Astrocyte (in vitro differentiated cells and primary cell): ENCODE measurements around the gene ZKSCAN1. TPM values are rescaled to one million over a fixed set of nuclear protein-coding genes. Genes with fewer than 3 reads are reported as not detected.
A peak's percentile ranks its signal among the peaks of the same experiment; 100 is the strongest.

Experiments used
- DNase-seq: peaks from one replicate; pipeline ENCODE4 v3.0.0-alpha.2; 2010; ENCODE audit warnings: low read depth
- FAIRE-seq: peaks from 2 replicates; lab custom pipeline; 2011; peaks lifted over from hg19 to GRCh38; lab: Jason Lieb, UNC
- H2AFZ ChIP-seq: 2 replicates; pipeline ENCODE4 v1.6.0; 2012; ENCODE audit warnings: low read depth, low read length, inconsistent platforms
- H3K27ac ChIP-seq: 2 replicates; pipeline ENCODE4 v1.5.1; 2011; ENCODE audit warnings: low read depth, low read length, inconsistent platforms
- H3K27me3 ChIP-seq: 2 replicates; pipeline ENCODE4 v1.6.0; 2011; ENCODE audit warnings: low read length, inconsistent platforms; ENCODE audit not compliant: insufficient read depth
- H3K36me3 ChIP-seq: 2 replicates; pipeline ENCODE4 v1.5.1; 2011; ENCODE audit warnings: low read length, inconsistent platforms; ENCODE audit not compliant: insufficient read depth
- H3K4me1 ChIP-seq: 2 replicates; pipeline ENCODE4 v1.5.1; 2011; ENCODE audit warnings: low read length, inconsistent platforms; ENCODE audit not compliant: insufficient read depth
- H3K4me2 ChIP-seq: 2 replicates; pipeline ENCODE4 v1.6.0; 2012; ENCODE audit warnings: low read length, inconsistent platforms
- H3K4me3 ChIP-seq: 2 replicates; pipeline ENCODE4 v1.5.1; 2011; ENCODE audit warnings: low read depth, mild to moderate bottlenecking, low read length, inconsistent platforms; ENCODE audit not compliant: insufficient read depth
- H3K79me2 ChIP-seq: 2 replicates; pipeline ENCODE4 v1.6.0; 2012; ENCODE audit warnings: mild to moderate bottlenecking, low read length, inconsistent platforms; ENCODE audit not compliant: insufficient read depth
- H3K9ac ChIP-seq: 2 replicates; pipeline ENCODE4 v1.6.0; 2012; ENCODE audit warnings: mild to moderate bottlenecking, low read length, inconsistent platforms
- H3K9me3 ChIP-seq: 2 replicates; pipeline ENCODE4 v1.5.1; 2012; ENCODE audit warnings: low read depth, mild to moderate bottlenecking, low read length, inconsistent platforms; ENCODE audit not compliant: insufficient read depth
- H4K20me1 ChIP-seq: 2 replicates; pipeline ENCODE4 v1.6.0; 2012; ENCODE audit warnings: low read length, inconsistent platforms; ENCODE audit not compliant: insufficient read depth
- H3K27ac Mint-ChIP-seq: one replicate; pipeline ENCODE4 v1.8.0; 2021; ENCODE audit warnings: mild to moderate bottlenecking, mixed read lengths; ENCODE audit not compliant: unreplicated experiment
- H3K27me3 Mint-ChIP-seq: one replicate; pipeline ENCODE4 v1.8.0; 2021; ENCODE audit warnings: low read depth, mixed read lengths; ENCODE audit not compliant: unreplicated experiment
- H3K36me3 Mint-ChIP-seq: one replicate; pipeline ENCODE4 v1.8.0; 2021; ENCODE audit warnings: low read depth, mixed read lengths; ENCODE audit not compliant: unreplicated experiment
- H3K4me1 Mint-ChIP-seq: one replicate; pipeline ENCODE4 v1.8.0; 2021; ENCODE audit warnings: low read depth, mixed read lengths; ENCODE audit not compliant: unreplicated experiment
- H3K4me3 Mint-ChIP-seq: one replicate; pipeline ENCODE4 v1.8.0; 2021; ENCODE audit warnings: mild to moderate bottlenecking, moderate library complexity, mixed read lengths; ENCODE audit not compliant: unreplicated experiment
- H3K9me3 Mint-ChIP-seq: one replicate; pipeline ENCODE4 v1.8.0; 2021; ENCODE audit warnings: mild to moderate bottlenecking, mixed read lengths; ENCODE audit not compliant: unreplicated experiment
- CTCF ChIP-seq: IDR thresholded peaks from 2 replicates; pipeline ENCODE4 v1.5.1; 2011; ENCODE audit warnings: low read depth, mild to moderate bottlenecking, inconsistent platforms, low read length, moderate library complexity; ENCODE audit not compliant: insufficient read depth
- EZH2 ChIP-seq: IDR thresholded peaks from 2 replicates; pipeline ENCODE4 v1.6.1; 2012; ENCODE audit warnings: mild to moderate bottlenecking, low read length, inconsistent platforms; ENCODE audit not compliant: insufficient read depth
- total RNA-seq: library from RNA; stranded (reverse); gene quantifications from 2 replicates; pipeline ENCODE4 v1.2.1, GENCODE V29; 2021

Gene ZKSCAN1
- total RNA-seq, 1 donor from 2014 or later: 70.8 TPM

GRCh38 chr7:100017875-100018274, 2.5 kb downstream of the ZKSCAN1 start:
- Mint-ChIP-seq H3K9me3 (no peaks in the 10 kb centered on the region), H3K36me3 (peaks cover 4% of the 10 kb centered on the region), H3K27me3 (no peaks in the 10 kb centered on the region), H3K27ac (no peak overlapping the region), H3K4me1 (peaks cover 12% of the 10 kb centered on the region), H3K4me3 (peak overlapping the region; percentile 45)
- Histone ChIP-seq H3K4me2 (peak overlapping the region; percentile 90), H3K27me3 (no peaks in the 10 kb centered on the region), H3K4me3 (no peak overlapping the region), H3K36me3 (peaks cover 5% of the 10 kb centered on the region), H2AFZ (no peak overlapping the region), H4K20me1 (peaks cover 60% of the 10 kb centered on the region), H3K4me1 (peaks cover 13% of the 10 kb centered on the region), H3K27ac (no peak overlapping the region), H3K9ac (no peak overlapping the region), H3K79me2 (peaks cover 76% of the 10 kb centered on the region), H3K9me3 (no peaks in the 10 kb centered on the region)
- no peak for FAIRE-seq
- DNase-seq: no peak
- no peak for TF ChIP-seq EZH2
- no peak for TF ChIP-seq CTCF

GRCh38 chr7:100019908-100020307, 4.5 kb downstream of the ZKSCAN1 start:
- Histone ChIP-seq H3K4me2 (no peak overlapping the region), H3K27ac (no peak overlapping the region), H4K20me1 (peaks cover 69% of the 10 kb centered on the region), H3K79me2 (peaks cover 88% of the 10 kb centered on the region), H3K9ac (no peak overlapping the region), H3K27me3 (no peaks in the 10 kb centered on the region), H3K9me3 (no peaks in the 10 kb centered on the region), H2AFZ (no peak overlapping the region), H3K36me3 (peaks cover 17% of the 10 kb centered on the region), H3K4me1 (peaks cover 13% of the 10 kb centered on the region), H3K4me3 (no peak overlapping the region)
- Mint-ChIP-seq H3K9me3 (no peaks in the 10 kb centered on the region), H3K27me3 (no peaks in the 10 kb centered on the region), H3K36me3 (peaks cover 4% of the 10 kb centered on the region), H3K4me3 (no peak overlapping the region), H3K27ac (no peak overlapping the region), H3K4me1 (peaks cover 12% of the 10 kb centered on the region)
- no peak for TF ChIP-seq CTCF
- no peak for TF ChIP-seq EZH2
- DNase-seq (no peak), FAIRE-seq (no peak)

DNA sequence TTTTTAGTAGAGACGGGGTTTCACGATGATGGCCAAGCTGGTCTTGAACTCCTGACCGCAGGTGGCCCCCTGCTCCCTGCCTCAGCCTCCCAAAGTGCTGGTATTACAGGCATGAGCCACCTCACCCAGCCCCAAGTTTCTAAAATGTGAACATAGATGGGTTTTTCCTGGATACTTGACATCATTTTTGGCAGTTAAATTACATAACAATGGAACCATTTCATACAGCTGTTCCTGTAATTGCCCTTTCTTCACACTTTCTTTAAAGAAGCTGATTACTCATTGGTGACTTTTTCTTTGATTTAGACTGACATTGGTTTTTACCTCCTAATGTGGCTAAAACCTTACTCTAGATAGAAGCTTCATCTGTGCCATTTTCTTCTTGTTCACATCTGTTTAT, 5.9 kb downstream of the ZKSCAN1 start:
- no peaks in the 10 kb centered on the region for H3K9me3 ChIP-seq
- TF ChIP-seq CTCF (no peak), EZH2 (no peak)
- Mint-ChIP-seq H3K4me1 (peaks cover 12% of the 10 kb centered on the region), H3K9me3 (no peaks in the 10 kb centered on the region), H3K36me3 (peaks cover 4% of the 10 kb centered on the region), H3K27me3 (no peaks in the 10 kb centered on the region), H3K27ac (no peak overlapping the region), H3K4me3 (no peak overlapping the region)
- no peak overlapping the region for H2AFZ ChIP-seq
- FAIRE-seq: no peak
- no peak for DNase-seq
- H3K9ac ChIP-seq: no peak overlapping the region
- H3K36me3 ChIP-seq: peaks cover 23% of the 10 kb centered on the region
- peaks cover 14% of the 10 kb centered on the region for H3K4me1 ChIP-seq
- no peaks in the 10 kb centered on the region for H3K27me3 ChIP-seq
- H3K27ac ChIP-seq: no peak overlapping the region
- no peak overlapping the region for H3K4me2 ChIP-seq
- peaks cover 76% of the 10 kb centered on the region for H3K79me2 ChIP-seq
- peaks cover 65% of the 10 kb centered on the region for H4K20me1 ChIP-seq
- no peak overlapping the region for H3K4me3 ChIP-seq
